GM19238 (cell line): ENCODE measurements around the gene PACSIN2.

Experiments used
- DNase-seq: peaks from one replicate; pipeline ENCODE4 v3.0.0; 2011; ENCODE audit warnings: low spot score; ENCODE audit not compliant: insufficient read length

PACSIN2 gene

DNA sequence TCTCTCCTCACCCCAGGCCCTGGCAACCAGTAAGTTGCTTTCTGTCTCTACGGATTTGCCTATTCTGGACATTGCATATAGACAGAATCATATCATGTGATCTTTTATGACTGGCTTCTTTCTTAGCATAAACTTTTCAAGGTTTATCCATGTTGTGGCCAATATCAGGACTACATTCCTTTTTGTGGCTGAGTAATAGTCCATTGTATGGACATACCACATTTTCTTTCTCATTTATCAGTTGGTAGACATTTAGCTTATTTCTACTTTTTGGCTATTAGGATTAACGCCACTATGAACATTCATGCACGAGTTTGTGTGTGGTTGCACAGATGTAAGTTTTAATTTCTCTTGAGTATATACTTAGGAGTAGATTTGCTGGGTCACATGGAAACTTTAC is 193.6 kb downstream of the PACSIN2 start:
- DNase-seq: no peak

DNA sequence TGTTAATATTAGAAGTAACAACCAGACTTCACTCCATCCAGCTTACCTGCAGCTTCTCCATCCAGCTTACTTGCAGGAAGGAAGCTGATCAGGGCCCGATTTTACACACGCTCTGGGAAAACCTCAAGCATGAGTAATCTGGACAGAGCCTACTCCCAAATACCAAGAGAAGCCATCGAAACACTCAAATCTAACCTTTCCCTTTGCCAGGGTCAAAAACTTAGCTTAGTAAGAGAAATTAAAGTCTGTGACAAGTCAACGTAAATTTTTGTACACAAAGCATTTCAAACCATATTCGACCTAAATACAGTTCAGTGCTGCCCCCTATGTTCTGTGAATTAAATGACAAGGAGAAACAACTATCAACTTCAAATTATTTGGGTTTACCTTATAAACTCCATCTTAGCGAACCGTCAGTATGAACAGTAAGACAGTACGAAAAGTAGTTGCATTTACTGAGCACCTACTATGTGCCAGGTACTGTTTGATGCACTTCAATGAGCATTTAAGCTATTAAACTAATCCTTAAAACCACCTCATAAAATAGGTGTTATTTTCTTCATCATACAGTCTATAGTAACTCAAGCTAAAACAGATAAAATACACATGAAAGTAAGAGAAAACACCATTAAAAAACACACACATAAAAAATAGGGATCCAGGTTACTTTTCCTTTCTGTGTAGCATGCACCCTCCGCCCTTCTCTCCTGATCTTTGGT is 194.7 kb downstream of the PACSIN2 start:
- no peak for DNase-seq
